GM12874 (cell line): ENCODE results near the gene RNF145.

Experiments
- CTCF ChIP-seq: IDR thresholded peaks from 2 replicates; pipeline ENCODE4 v1.5.1; 2011; ENCODE audit warnings: low read depth, mild to moderate bottlenecking, control low read depth, low read length, moderate library complexity; ENCODE audit not compliant: insufficient read depth

The RNF145 gene

GRCh38 chr5:159163701-159164046 lies 45.7 kb downstream of the RNF145 start:
- TF ChIP-seq CTCF, result no peak

- no peak for TF ChIP-seq CTCF
Measured at GRCh38 chr5:159163027-159163700, 46.2 kb downstream of the RNF145 start.

GRCh38 chr5:159161361-159162214 lies 47.8 kb downstream of the RNF145 start:
- no peak for TF ChIP-seq CTCF

- no peak for TF ChIP-seq CTCF
Measured at GRCh38 chr5:159157552-159157951, 51.8 kb downstream of the RNF145 start.

- TF ChIP-seq CTCF, result peak; percentile 73
Measured at GRCh38 chr5:159156426-159157238, 52.7 kb downstream of the RNF145 start.

GRCh38 chr5:159155960-159156359 lies 53.4 kb downstream of the RNF145 start:
- no peak for TF ChIP-seq CTCF

GRCh38 chr5:159152876-159153275 lies 56.5 kb downstream of the RNF145 start:
- TF ChIP-seq CTCF, result no peak
